GM12874 (cell line): ENCODE measurements around the gene IL18.

Experiments used
- CTCF ChIP-seq: IDR thresholded peaks from 2 replicates; pipeline ENCODE4 v1.5.1; 2011; ENCODE audit warnings: low read depth, mild to moderate bottlenecking, control low read depth, low read length, moderate library complexity; ENCODE audit not compliant: insufficient read depth

Gene IL18

GRCh38 chr11:112128483-112129121 is 35.3 kb downstream of the IL18 start:
- no peak for TF ChIP-seq CTCF

- TF ChIP-seq CTCF, result no peak
These were observed 36.8 kb downstream of the IL18 start for GRCh38 chr11:112127056-112127455.

- TF ChIP-seq CTCF, result no peak
These were observed 40.8 kb downstream of the IL18 start for GRCh38 chr11:112123129-112123528.

- no peak for TF ChIP-seq CTCF
These were observed 41.8 kb downstream of the IL18 start for GRCh38 chr11:112121981-112122615.

GRCh38 chr11:112118176-112118575 is 45.7 kb downstream of the IL18 start:
- TF ChIP-seq CTCF, result no peak

GRCh38 chr11:112115386-112115785 is 48.5 kb downstream of the IL18 start:
- no peak for TF ChIP-seq CTCF

- TF ChIP-seq CTCF, result no peak
These were observed 49.4 kb downstream of the IL18 start for GRCh38 chr11:112114460-112114859.
